Muscle of leg (tissue), 11 donors: ENCODE data around the gene DDIAS. TPM values are rescaled to one million over a fixed set of nuclear protein-coding genes. Genes with fewer than 3 reads are reported as not detected.
A peak's percentile ranks its signal among the peaks of the same experiment; 100 is the strongest.

Experiments used
- DNase-seq: peaks from one replicate; pipeline ENCODE4 v3.0.0; 2013
- H3K27ac ChIP-seq: one replicate; pipeline ENCODE4 v1.5.1; 2013; ENCODE audit warnings: mild to moderate bottlenecking, low read length, control low read depth
- H3K27me3 ChIP-seq: one replicate; pipeline ENCODE4 v1.6.1; 2013; ENCODE audit warnings: low read length; ENCODE audit not compliant: control insufficient read depth, insufficient read depth
- H3K36me3 ChIP-seq: one replicate; pipeline ENCODE4 v1.6.1; 2013; ENCODE audit warnings: low read length; ENCODE audit not compliant: control insufficient read depth, insufficient read depth
- H3K4me1 ChIP-seq: one replicate; pipeline ENCODE4 v1.6.1; 2013; ENCODE audit warnings: low read length; ENCODE audit not compliant: control insufficient read depth, insufficient read depth
- H3K4me3 ChIP-seq: one replicate; pipeline ENCODE4 v1.5.1; 2013; ENCODE audit warnings: low read length, control low read depth
- H3K9me3 ChIP-seq: replicated peaks from 2 replicates; pipeline ENCODE4 v1.6.1; 2013; ENCODE audit warnings: low read depth, low read length; ENCODE audit not compliant: control insufficient read depth
- WGBS: methylation state at CpG from one replicate; pipeline ENCODE4 v1.1.5; 2013; ENCODE audit warnings: missing lambda C conversion rate; ENCODE audit not compliant: insufficient coverage; 5-methylcytosine and 5-hydroxymethylcytosine counted together
- polyA plus RNA-seq, 8 donors: library from polyadenylated mRNA; unstranded; fragments of 120-200 nt; gene quantifications; one replicate each; pipeline versions ENCODE4 v1.2.1 to v1.2.3, GENCODE V29; 2013; ENCODE audit warnings: inconsistent platforms in 1 of 8, low replicate concordance in 1 of 8; ENCODE audit not compliant: insufficient read length in 8 of 8, insufficient read depth in 1 of 8
- total RNA-seq: library from RNA; stranded (reverse); fragments of 120-200 nt; gene quantifications from one replicate; pipeline ENCODE4 v1.2.4, GENCODE V29; 2013

Gene DDIAS
- total and polyA plus RNA-seq, 9 donors = 2.6 to 4.4 (median 3.8) TPM

GRCh38 chr11:82863209-82863608, 38.3 kb upstream of the DDIAS start:
- Histone ChIP-seq H3K4me1 (peaks cover 2% of the 10 kb centered on the region), H3K27me3 (no peaks in the 10 kb centered on the region), H3K9me3 (no peaks in the 10 kb centered on the region), H3K4me3 (no peak overlapping the region), H3K36me3 (no peaks in the 10 kb centered on the region), H3K27ac (no peak overlapping the region)
- WGBS = no CpG with 5 or more reads among the region's 2 CpGs
- no peak for DNase-seq

GRCh38 chr11:82864268-82864667, 37.3 kb upstream of the DDIAS start:
- no peaks in the 10 kb centered on the region for H3K9me3 ChIP-seq
- no peaks in the 10 kb centered on the region for H3K36me3 ChIP-seq
- H3K27ac ChIP-seq = no peak overlapping the region
- H3K4me1 ChIP-seq = peaks cover 2% of the 10 kb centered on the region
- H3K27me3 ChIP-seq = no peaks in the 10 kb centered on the region
- DNase-seq = peak; percentile 26
- WGBS = 16% methylated on average over 3 of the region's 5 CpGs
- no peak overlapping the region for H3K4me3 ChIP-seq

GRCh38 chr11:82865841-82866240, 35.7 kb upstream of the DDIAS start:
- Histone ChIP-seq H3K27me3 (no peaks in the 10 kb centered on the region), H3K9me3 (no peaks in the 10 kb centered on the region), H3K27ac (no peak overlapping the region), H3K4me3 (no peak overlapping the region), H3K4me1 (peaks cover 2% of the 10 kb centered on the region), H3K36me3 (no peaks in the 10 kb centered on the region)
- 100% methylated on average over 2 of the region's 2 CpGs for WGBS
- no peak for DNase-seq

GRCh38 chr11:82867495-82868082, 33.9 kb upstream of the DDIAS start:
- Histone ChIP-seq H3K27me3 (no peaks in the 10 kb centered on the region), H3K4me1 (peaks cover 2% of the 10 kb centered on the region), H3K4me3 (no peak overlapping the region), H3K9me3 (no peaks in the 10 kb centered on the region), H3K27ac (no peak overlapping the region), H3K36me3 (no peaks in the 10 kb centered on the region)
- WGBS = no CpG with 5 or more reads among the region's 10 CpGs
- peak; percentile 84 for DNase-seq

- Histone ChIP-seq H3K27ac (no peak overlapping the region), H3K27me3 (no peaks in the 10 kb centered on the region)
Measured at GRCh38 chr11:82869657-82870056, 31.9 kb upstream of the DDIAS start.

GRCh38 chr11:82871646-82872045, 29.9 kb upstream of the DDIAS start:
- no peak overlapping the region for H3K4me3 ChIP-seq
- H3K9me3 ChIP-seq = peaks cover 2% of the 10 kb centered on the region
- no peaks in the 10 kb centered on the region for H3K27me3 ChIP-seq
- DNase-seq = no peak
- H3K36me3 ChIP-seq = no peaks in the 10 kb centered on the region
- peaks cover 2% of the 10 kb centered on the region for H3K4me1 ChIP-seq
- 90% methylated on average over 2 of the region's 2 CpGs for WGBS
- H3K27ac ChIP-seq = no peak overlapping the region

More at GRCh38 chr11:82869657-82870056, 31.9 kb upstream of the DDIAS start:
- DNase-seq = peak; percentile 12
- no peaks in the 10 kb centered on the region for H3K9me3 ChIP-seq
- H3K36me3 ChIP-seq = no peaks in the 10 kb centered on the region
- H3K4me1 ChIP-seq = peaks cover 2% of the 10 kb centered on the region
- no peak overlapping the region for H3K4me3 ChIP-seq

GRCh38 chr11:82872377-82873150, 29.0 kb upstream of the DDIAS start:
- Histone ChIP-seq H3K4me3 (no peak overlapping the region), H3K9me3 (peaks cover 2% of the 10 kb centered on the region), H3K27me3 (no peaks in the 10 kb centered on the region), H3K36me3 (no peaks in the 10 kb centered on the region), H3K4me1 (peaks cover 1% of the 10 kb centered on the region), H3K27ac (no peak overlapping the region)
- WGBS = 80% methylated on average over 4 of the region's 7 CpGs
- no peak for DNase-seq

GRCh38 chr11:82873919-82874333, 27.6 kb upstream of the DDIAS start:
- no CpG with 5 or more reads among the region's 5 CpGs for WGBS
- no peak for DNase-seq
- Histone ChIP-seq H3K4me3 (no peak overlapping the region), H3K27me3 (no peaks in the 10 kb centered on the region), H3K9me3 (peaks cover 2% of the 10 kb centered on the region), H3K27ac (no peak overlapping the region), H3K36me3 (no peaks in the 10 kb centered on the region), H3K4me1 (no peaks in the 10 kb centered on the region)

- DNase-seq = no peak
- no peak overlapping the region for H3K27ac ChIP-seq
- no peaks in the 10 kb centered on the region for H3K36me3 ChIP-seq
- H3K27me3 ChIP-seq = no peaks in the 10 kb centered on the region
- H3K4me1 ChIP-seq = no peaks in the 10 kb centered on the region
- peaks cover 2% of the 10 kb centered on the region for H3K9me3 ChIP-seq
- no peak overlapping the region for H3K4me3 ChIP-seq
- 100% methylated on average over 2 of the region's 4 CpGs for WGBS
Measured at GRCh38 chr11:82874646-82875523, 26.7 kb upstream of the DDIAS start.

- Histone ChIP-seq H3K36me3 (no peaks in the 10 kb centered on the region), H3K27ac (peak overlapping the region; percentile 29), H3K4me1 (peaks cover 3% of the 10 kb centered on the region), H3K27me3 (no peaks in the 10 kb centered on the region), H3K4me3 (no peak overlapping the region), H3K9me3 (peaks cover 3% of the 10 kb centered on the region)
- WGBS = 69% methylated on average over 2 of the region's 3 CpGs
- DNase-seq = peak; percentile 54
Measured at GRCh38 chr11:82883853-82884252, 17.7 kb upstream of the DDIAS start.
